ENCODE measurements around the gene KRABD2.

DNA sequence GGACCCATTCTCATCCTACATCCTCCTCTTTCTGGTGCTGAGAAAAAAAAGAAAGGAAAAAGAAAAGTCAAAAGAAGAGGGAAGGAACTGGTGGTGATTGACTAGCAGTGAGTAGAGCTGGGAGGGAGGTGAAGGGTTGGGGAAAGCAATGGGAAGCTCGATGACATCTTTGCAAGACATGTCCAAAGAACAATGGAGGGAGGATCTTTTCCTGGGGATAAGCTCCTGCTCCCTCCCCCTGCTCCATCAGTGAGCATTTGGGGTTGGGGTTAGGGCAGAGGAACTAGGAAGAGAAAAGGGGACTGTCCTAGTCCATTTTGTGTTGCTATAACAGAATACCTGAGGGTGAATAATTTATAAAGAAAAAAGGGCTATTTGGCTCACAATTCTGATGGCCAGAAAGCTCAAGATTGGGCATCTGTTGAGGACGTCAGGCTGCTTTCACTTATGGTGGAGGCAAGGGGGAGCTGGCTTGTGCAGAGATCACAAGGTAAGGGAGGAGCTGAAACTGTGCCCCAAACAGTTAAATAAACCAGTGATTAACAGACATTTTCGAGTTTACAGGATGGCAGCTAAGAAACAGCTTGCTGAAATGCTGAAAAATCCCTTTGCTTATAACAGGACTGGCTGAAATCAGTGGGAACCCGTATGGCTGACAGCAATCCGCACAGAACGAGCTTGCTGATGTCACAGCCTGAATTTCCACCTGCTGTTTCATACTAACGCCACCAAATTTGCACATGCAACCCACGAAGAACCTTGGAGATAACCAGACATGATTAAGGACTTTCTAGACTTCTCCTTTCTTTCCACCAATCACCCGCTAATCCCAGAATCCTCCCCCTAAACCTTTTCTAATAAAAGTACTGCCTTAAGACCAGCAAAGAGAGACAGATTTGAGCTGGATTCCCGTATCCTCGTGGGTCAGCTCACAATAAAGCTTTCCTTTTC is 38.4 kb downstream of the KRABD2 start:
- TF ChIP-seq RFX5 (IDR thresholded peaks at IDR 0.05; ENCODE audit: low read depth, low read length) = no peak
- no peak for TF ChIP-seq POLR2A (IDR thresholded peaks at IDR 0.05; ENCODE audit: low read depth, low read length)
- no peak for TF ChIP-seq ESRRA (IDR thresholded peaks at IDR 0.05; ENCODE audit: low read length)
- TF ChIP-seq JUND (IDR thresholded peaks at IDR 0.05; ENCODE audit: low read depth, low read length) = no peak
- TF ChIP-seq, protein P1, sequence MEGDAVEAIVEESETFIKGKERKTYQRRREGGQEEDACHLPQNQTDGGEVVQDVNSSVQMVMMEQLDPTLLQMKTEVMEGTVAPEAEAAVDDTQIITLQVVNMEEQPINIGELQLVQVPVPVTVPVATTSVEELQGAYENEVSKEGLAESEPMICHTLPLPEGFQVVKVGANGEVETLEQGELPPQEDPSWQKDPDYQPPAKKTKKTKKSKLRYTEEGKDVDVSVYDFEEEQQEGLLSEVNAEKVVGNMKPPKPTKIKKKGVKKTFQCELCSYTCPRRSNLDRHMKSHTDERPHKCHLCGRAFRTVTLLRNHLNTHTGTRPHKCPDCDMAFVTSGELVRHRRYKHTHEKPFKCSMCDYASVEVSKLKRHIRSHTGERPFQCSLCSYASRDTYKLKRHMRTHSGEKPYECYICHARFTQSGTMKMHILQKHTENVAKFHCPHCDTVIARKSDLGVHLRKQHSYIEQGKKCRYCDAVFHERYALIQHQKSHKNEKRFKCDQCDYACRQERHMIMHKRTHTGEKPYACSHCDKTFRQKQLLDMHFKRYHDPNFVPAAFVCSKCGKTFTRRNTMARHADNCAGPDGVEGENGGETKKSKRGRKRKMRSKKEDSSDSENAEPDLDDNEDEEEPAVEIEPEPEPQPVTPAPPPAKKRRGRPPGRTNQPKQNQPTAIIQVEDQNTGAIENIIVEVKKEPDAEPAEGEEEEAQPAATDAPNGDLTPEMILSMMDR (IDR thresholded peaks at IDR 0.05 in 2 of 3, conservative IDR thresholded peaks at IDR 0.05 in 1 of 3; ENCODE audit: control insufficient read depth in 2 of 3, extremely low read depth in 1 of 3, insufficient read depth in 1 of 3, low read depth in 3 of 3, low read length in 3 of 3) = no peak
- TF ChIP-seq, protein P2, sequence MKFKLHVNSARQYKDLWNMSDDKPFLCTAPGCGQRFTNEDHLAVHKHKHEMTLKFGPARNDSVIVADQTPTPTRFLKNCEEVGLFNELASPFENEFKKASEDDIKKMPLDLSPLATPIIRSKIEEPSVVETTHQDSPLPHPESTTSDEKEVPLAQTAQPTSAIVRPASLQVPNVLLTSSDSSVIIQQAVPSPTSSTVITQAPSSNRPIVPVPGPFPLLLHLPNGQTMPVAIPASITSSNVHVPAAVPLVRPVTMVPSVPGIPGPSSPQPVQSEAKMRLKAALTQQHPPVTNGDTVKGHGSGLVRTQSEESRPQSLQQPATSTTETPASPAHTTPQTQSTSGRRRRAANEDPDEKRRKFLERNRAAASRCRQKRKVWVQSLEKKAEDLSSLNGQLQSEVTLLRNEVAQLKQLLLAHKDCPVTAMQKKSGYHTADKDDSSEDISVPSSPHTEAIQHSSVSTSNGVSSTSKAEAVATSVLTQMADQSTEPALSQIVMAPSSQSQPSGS (IDR thresholded peaks at IDR 0.05; ENCODE audit: low read length) = no peak
- no peak for TF ChIP-seq TAF1 (IDR thresholded peaks at IDR 0.05; ENCODE audit: borderline replicate concordance, low read depth, low read length)
- no peak for TF ChIP-seq BRCA1 (IDR thresholded peaks at IDR 0.05; ENCODE audit: low read depth, low read length)

All from GM12878 (cell line).